Peyer's patch (tissue), 4 donors: ENCODE results near the gene RTP2. TPM values are rescaled to one million over a fixed set of nuclear protein-coding genes. Genes with fewer than 3 reads are reported as not detected.

Source experiments
- DNase-seq, 3 donors: peaks; one replicate each; pipeline ENCODE4 v3.0.0-alpha.2; 2017 to 2019
- H3K27ac ChIP-seq, 4 donors: fragments of 200-600 bp; sonication (generic); one replicate each; pipeline ENCODE4 v1.5.1; 2016 to 2019
- H3K27me3 ChIP-seq, 2 donors: fragments of 200-600 bp; sonication (generic); one replicate each; pipeline ENCODE4 v1.5.1; 2019
- H3K36me3 ChIP-seq, 3 donors: fragments of 200-600 bp; sonication (generic); one replicate each; pipeline ENCODE4 v1.5.1; 2016 to 2019
- H3K4me1 ChIP-seq, 4 donors: fragments of 200-600 bp; sonication (generic); one replicate each; pipeline ENCODE4 v1.5.1; 2016 to 2019
- H3K4me3 ChIP-seq, 4 donors: fragments of 200-600 bp; sonication (generic); 1 replicate in 3 of 4; 2 replicates in 1 of 4; pipeline ENCODE4 v1.5.1; 2016 to 2019; ENCODE audit warnings: mild to moderate bottlenecking in 1 of 4
- H3K9me3 ChIP-seq, 4 donors: fragments of 200-600 bp; sonication (generic); one replicate each; pipeline ENCODE4 v1.5.1; 2016 to 2019; ENCODE audit warnings: mild to moderate bottlenecking in 1 of 4
- POLR2A ChIP-seq, 2 donors: fragments of 450-650 bp; IDR thresholded peaks; one replicate each; pipeline ENCODE4 v1.5.1; 2017; ENCODE audit warnings: antibody characterized with exemption in 2 of 2, mild to moderate bottlenecking in 2 of 2, moderate library complexity in 2 of 2
- total RNA-seq, 4 donors: library from RNA; depleted of rRNA; stranded (reverse); fragments of >200 nt; gene quantifications; one replicate each; pipeline ENCODE4 v1.1.0, GENCODE V29; 2016
- TF ChIP-seq, protein P1 (sequence below), 6 experiments: fragments of 450-650 bp in 4 of 6; fragments of 200-600 bp in 2 of 6; sonication (generic) in 1 of 6; IDR thresholded peaks; one replicate each; pipeline ENCODE4 v1.5.1; 2017 to 2019; ENCODE audit warnings: antibody characterized with exemption in 6 of 6, mild to moderate bottlenecking in 3 of 6, moderate library complexity in 1 of 6

The RTP2 gene
- total RNA-seq, 4 donors from 2014 or later, result not detected

DNA sequence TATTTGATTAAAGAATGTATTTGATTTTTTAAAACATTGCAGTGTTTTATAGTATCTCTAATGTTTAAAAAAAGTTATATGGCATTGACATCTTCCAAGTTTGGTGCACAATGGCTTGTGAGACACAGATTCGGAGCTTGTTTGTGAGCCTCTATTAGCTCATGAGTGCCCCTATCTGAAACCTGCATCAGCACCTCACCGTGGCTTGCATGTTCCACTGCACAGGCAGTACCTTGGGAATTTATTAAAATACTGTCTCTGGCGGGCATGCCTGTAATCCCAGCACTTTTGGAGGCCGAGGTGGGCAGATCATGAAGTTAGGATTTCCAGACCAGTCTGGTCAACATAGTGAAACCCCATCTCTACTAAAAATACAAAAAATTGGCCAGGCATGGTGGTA, 6.8 kb upstream of the RTP2 start:
- DNase-seq, result no peak
- no peaks in the 10 kb centered on the region for H3K27me3 ChIP-seq
- no peaks in the 10 kb centered on the region for H3K4me1 ChIP-seq
- no peak overlapping the region for H3K4me3 ChIP-seq
- no peak overlapping the region for H3K27ac ChIP-seq
- TF ChIP-seq POLR2A (IDR thresholded peaks at IDR 0.05), result no peak
- TF ChIP-seq, protein P1, sequence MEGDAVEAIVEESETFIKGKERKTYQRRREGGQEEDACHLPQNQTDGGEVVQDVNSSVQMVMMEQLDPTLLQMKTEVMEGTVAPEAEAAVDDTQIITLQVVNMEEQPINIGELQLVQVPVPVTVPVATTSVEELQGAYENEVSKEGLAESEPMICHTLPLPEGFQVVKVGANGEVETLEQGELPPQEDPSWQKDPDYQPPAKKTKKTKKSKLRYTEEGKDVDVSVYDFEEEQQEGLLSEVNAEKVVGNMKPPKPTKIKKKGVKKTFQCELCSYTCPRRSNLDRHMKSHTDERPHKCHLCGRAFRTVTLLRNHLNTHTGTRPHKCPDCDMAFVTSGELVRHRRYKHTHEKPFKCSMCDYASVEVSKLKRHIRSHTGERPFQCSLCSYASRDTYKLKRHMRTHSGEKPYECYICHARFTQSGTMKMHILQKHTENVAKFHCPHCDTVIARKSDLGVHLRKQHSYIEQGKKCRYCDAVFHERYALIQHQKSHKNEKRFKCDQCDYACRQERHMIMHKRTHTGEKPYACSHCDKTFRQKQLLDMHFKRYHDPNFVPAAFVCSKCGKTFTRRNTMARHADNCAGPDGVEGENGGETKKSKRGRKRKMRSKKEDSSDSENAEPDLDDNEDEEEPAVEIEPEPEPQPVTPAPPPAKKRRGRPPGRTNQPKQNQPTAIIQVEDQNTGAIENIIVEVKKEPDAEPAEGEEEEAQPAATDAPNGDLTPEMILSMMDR (IDR thresholded peaks at IDR 0.05), result no peak
- no peaks in the 10 kb centered on the region for H3K9me3 ChIP-seq
- no peaks in the 10 kb centered on the region for H3K36me3 ChIP-seq

DNA sequence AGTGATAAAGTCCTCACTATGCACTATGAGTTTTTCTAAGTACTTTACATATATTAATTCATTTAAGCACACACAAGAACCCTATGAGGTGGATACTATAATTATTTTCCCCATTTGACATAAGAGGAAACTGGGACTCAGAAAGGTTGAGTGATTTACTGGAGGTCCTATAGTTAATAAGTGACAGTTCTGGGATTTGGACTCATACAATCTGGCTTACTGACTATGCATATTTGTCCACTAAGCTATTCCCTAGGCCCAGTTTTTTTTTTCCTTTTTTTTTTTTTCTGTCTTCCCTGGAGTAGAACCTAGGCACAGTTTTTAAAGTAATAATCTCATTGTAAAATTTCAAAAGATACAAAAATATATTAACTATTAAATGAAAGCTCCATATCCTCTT, 6.3 kb upstream of the RTP2 start:
- no peaks in the 10 kb centered on the region for H3K9me3 ChIP-seq
- H3K27ac ChIP-seq, result no peak overlapping the region
- H3K4me3 ChIP-seq, result no peak overlapping the region
- H3K36me3 ChIP-seq, result no peaks in the 10 kb centered on the region
- no peak for DNase-seq
- H3K4me1 ChIP-seq, result no peaks in the 10 kb centered on the region
- no peak for TF ChIP-seq POLR2A (IDR thresholded peaks at IDR 0.05)
- TF ChIP-seq, protein P1 (IDR thresholded peaks at IDR 0.05), result no peak
- H3K27me3 ChIP-seq, result no peaks in the 10 kb centered on the region

DNA sequence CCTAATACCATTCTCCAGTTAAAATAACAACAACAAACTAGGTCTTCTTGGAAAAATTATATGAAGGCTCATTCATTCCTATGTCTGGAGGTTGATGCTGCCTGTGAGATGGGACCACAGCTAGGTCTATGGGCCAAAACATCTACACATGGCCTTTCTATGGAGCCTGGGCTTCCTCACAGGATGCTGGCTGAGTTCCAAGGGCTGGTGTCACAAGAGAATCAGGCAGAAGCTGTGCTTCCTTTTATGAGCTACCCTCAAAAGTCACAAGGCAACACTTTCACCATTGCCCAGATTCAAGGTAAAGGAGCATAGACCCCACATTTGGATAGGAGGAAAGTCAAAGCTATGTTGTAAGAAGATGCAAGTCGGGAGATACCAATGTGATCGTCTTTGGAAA, 4.6 kb upstream of the RTP2 start:
- Histone ChIP-seq H3K4me3 (no peak overlapping the region), H3K9me3 (no peaks in the 10 kb centered on the region), H3K36me3 (no peaks in the 10 kb centered on the region), H3K27me3 (no peaks in the 10 kb centered on the region), H3K4me1 (no peaks in the 10 kb centered on the region), H3K27ac (no peak overlapping the region)
- TF ChIP-seq, protein P1 (IDR thresholded peaks at IDR 0.05), result no peak
- no peak for TF ChIP-seq POLR2A (IDR thresholded peaks at IDR 0.05)
- no peak for DNase-seq

DNA sequence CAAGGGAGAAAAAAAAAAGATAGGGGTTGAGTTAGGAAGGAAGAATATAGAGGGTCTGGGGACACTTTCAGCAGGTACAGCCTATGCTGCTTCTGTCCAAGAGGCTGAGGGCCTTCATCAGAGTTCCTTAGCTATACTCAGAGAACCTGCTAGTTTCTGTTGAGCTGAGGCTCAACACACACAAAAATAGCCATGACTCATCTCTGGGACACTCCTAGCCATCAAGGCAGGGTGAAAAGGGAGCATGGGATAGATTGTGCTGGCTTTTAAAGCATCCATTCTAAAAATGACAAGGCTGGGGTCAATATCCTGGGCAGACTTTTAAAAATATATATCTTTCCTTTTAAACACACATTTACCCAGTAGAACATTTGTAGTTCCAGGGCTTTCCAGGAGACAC, 2.8 kb upstream of the RTP2 start:
- no peaks in the 10 kb centered on the region for H3K4me1 ChIP-seq
- H3K4me3 ChIP-seq, result no peak overlapping the region
- TF ChIP-seq POLR2A (IDR thresholded peaks at IDR 0.05), result no peak
- TF ChIP-seq, protein P1 (IDR thresholded peaks at IDR 0.05), result no peak
- H3K27ac ChIP-seq, result no peak overlapping the region
- no peaks in the 10 kb centered on the region for H3K9me3 ChIP-seq
- no peak for DNase-seq
- H3K36me3 ChIP-seq, result no peaks in the 10 kb centered on the region
- H3K27me3 ChIP-seq, result no peaks in the 10 kb centered on the region

- no peak for TF ChIP-seq POLR2A (IDR thresholded peaks at IDR 0.05)
- TF ChIP-seq, protein P1 (IDR thresholded peaks at IDR 0.05), result no peak
- no peak overlapping the region for H3K27ac ChIP-seq
- H3K36me3 ChIP-seq, result no peaks in the 10 kb centered on the region
- DNase-seq, result no peak
- no peak overlapping the region for H3K4me3 ChIP-seq
- no peaks in the 10 kb centered on the region for H3K27me3 ChIP-seq
- H3K9me3 ChIP-seq, result no peaks in the 10 kb centered on the region
- H3K4me1 ChIP-seq, result no peaks in the 10 kb centered on the region
Measured at GRCh38 chr3:187700249-187700648, 2.1 kb downstream of the RTP2 start.
